GM18507 (cell line): ENCODE results near the gene TMEM107.
"Not testable (repeated sequence)": the region's sequence is repeated elsewhere in the genome, so short reads cannot be mapped to it uniquely, and the experiment has no call there.

Experiments used
- DNase-seq: peaks from one replicate; pipeline ENCODE4 v3.0.0; 2011; ENCODE audit warnings: low read depth; ENCODE audit not compliant: insufficient read length; ENCODE audit errors: extremely low spot score
- FAIRE-seq: peaks from 2 replicates; lab custom pipeline; 2011; peaks lifted over from hg19 to GRCh38; lab: Jason Lieb, UNC

TMEM107 gene

DNA sequence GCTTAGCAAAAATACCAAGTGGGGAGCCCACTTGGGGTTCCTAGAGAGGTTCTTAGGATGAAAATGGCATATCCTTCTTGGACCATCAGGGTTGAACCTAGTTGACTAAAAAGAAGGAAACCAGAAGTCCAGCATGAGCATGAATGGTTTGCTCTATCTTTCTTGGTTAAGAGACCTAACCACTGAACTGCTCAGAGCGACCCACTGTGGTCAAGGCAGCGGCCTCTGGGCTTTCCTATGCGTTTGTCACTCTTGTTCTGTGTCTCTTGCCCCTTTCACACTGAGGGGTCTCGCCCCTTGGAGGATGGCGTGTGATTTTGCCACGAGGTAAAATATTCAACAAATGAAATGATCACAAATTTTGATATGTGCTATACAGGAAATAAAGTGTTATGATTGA, 14.3 kb upstream of the TMEM107 start:
- FAIRE-seq (no peak), DNase-seq (no peak)

DNA sequence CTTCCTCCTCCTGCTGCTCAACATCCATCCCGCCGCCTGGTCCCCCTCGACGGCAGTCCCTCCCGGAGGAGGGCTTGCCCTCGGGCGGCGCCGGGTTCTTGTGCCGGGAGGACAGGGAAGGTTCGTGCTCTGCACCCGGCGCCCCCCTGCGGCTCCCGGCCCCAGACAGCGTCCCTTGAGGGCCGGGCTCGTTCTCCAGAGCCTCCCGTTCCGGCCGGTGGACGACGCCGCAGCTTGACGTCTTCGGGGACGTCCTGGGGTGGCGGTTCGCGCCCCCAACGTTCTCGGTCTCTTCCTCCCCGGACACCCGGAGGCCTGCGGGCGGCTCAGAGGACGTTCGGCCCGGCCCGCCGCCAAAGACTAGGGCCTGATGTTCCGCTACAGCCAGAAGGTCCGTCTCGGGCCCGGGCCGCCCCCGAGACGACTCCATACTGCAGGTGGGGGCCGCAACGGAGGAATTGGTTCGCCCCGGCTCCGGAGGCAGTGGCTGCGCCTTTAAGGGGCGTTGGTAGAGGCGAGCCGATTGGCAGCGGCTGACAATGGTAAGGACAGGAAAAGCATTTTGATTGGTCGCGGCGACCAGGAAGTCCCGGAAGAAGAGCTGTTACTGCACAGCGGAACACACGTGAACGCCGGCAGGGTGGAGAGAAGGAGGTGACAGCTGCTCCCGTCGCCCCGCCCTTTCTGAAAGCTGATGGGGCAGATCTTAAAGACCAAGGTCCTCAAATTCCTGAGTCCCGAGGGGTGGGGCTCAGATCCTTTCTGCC, 13.7 kb upstream of the TMEM107 start, which contains the start of gene BORCS6:
BORCS6 (minus strand) TSS at position 470 of the 767 bp plus-strand sequence; CDS start at position 430, 40 bp downstream.
- FAIRE-seq (peak; percentile 94), DNase-seq (no peak)

DNA sequence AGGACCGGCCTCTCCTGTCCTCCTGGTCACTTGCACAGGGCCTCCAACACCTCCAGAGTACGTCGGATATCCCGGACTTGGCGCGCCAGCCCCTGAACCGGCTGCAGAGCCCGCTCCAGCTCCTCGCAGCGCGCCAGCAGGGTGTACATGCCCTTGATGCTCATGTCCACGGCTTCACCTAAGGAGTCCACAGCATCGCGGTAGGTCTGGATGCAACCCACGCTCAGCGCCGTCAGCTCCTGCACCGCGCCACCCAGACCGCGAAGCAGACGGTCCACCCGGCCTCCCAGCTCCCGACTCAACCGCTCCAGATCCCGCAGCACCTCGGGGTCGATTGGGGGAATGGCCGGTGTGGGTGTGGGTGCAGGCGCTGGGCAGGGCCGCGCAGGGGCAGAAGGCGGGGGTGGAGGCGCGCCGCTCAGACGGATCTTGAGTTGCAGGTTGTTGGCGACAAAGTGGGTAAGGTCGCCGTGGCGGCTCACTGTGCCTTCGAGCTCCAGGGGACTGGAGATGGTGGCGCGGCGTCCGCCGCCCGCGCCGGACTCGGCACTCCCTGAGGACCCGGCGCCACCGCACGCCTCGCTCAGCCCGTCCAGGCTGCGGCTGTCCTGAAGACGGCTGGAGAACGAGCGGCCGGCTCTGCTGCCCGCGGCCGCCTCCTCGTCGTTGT, 13.0 kb upstream of the TMEM107 start:
- DNase-seq (no peak), FAIRE-seq (no peak)

DNA sequence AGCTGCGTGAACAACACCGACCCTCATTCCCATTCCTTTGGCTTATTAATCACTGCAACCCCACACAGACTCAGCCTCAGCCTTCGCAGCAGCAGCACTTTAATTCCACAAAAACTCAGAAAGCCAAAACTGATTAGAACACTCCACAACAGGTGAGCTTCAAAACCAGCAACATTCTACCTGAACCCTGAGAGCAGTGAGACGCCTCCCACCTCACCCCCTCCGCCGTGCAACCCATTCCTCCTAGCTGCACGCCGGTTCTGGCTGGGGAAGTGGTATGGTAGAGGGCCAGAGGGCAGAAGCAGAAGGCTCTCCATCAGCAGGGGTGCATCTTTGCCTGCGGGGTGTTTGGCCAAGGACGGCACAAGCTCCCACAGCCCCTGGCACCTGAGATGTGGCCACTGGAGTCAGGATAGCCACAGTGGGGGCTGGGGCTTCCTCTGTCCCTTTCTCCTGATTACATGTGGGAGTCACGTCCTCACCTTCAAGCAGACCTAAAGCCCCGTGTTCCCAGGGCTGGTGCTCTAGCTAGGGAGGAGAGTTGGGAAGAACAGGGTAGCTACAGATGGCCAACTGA, 12.2 kb upstream of the TMEM107 start:
- DNase-seq, result no peak
- no peak for FAIRE-seq

DNA sequence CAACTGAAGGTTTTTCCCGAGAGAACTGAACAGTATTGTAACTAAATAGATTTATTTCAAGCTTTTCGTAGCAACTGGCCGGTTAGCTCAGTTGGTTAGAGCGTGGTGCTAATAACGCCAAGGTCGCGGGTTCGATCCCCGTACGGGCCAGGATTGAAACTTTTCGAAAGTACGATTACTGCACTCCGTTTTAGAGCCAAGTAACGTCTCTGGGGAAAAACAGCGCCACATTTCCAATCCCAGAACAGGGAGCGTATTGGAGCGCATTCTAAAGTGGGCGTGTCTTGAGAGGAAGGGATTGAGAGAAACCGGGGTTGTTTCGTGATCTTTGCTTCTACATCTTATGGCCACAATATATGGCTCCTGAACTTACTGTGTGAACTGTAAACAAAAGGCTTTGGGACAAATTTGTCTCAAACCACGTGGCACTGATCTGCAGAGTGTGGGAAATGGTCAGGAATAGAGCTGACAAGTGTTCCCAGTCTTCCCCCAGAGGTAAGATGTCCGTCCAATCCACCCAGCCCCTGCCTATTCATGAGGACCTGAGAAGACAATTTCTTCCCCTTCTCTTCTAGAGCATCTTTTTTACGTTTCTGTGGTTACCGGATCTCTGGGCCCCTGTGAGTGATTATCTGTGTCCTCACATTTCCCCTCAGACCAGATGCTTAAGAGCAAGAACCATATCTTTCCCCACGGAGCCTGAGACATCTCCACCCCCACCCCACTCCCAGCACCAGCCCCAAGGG, 11.5 kb upstream of the TMEM107 start:
- FAIRE-seq (peak; percentile 93), DNase-seq (no peak)

DNA sequence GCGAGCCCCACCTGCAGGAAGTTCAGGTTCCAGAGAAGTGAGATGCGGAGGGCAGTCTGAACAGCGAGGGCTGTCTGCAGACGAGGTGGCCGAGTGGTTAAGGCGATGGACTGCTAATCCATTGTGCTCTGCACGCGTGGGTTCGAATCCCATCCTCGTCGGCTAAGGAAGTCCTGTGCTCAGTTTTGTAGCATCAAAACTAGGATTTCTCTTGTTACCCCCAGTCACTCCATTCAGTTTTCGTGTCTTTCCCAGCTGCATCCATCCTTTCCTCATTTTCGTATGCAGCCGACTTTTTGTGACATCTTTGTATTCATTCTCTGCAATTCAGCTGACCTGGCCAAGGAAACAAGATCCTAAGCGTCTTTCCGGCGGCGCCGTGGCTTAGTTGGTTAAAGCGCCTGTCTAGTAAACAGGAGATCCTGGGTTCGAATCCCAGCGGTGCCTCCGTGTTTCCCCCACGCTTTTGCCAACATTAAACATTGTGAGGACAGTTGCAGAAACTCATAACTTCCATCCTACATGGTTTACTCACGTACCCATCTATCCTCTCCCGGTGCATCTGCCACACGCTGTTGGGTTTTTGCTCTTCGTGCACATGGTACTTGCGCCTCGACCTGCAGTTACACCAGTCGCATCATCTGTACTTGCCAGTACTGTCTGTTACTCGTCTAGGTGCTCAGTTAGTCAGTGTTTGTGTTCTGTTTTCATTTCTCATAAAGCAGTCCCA, 10.8 kb upstream of the TMEM107 start:
- DNase-seq (no peak), FAIRE-seq (no peak)

DNA sequence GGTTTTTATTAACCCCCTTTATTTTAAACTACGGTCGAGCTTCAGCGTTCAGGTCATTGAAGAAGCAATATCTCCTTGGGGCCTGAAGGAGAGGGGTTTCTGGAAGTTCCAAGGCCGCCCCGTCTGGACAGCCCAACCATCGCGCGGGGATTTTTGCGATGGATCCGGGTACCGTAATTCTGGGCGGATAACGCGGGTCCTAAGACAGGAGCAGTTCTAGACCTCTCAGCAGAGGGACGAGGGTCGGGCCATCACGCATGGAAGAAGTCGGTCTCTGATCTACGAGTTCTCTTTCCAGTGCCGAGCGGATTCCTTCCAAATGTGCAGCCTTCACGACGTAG, 10.2 kb upstream of the TMEM107 start:
- no peak for DNase-seq

DNA sequence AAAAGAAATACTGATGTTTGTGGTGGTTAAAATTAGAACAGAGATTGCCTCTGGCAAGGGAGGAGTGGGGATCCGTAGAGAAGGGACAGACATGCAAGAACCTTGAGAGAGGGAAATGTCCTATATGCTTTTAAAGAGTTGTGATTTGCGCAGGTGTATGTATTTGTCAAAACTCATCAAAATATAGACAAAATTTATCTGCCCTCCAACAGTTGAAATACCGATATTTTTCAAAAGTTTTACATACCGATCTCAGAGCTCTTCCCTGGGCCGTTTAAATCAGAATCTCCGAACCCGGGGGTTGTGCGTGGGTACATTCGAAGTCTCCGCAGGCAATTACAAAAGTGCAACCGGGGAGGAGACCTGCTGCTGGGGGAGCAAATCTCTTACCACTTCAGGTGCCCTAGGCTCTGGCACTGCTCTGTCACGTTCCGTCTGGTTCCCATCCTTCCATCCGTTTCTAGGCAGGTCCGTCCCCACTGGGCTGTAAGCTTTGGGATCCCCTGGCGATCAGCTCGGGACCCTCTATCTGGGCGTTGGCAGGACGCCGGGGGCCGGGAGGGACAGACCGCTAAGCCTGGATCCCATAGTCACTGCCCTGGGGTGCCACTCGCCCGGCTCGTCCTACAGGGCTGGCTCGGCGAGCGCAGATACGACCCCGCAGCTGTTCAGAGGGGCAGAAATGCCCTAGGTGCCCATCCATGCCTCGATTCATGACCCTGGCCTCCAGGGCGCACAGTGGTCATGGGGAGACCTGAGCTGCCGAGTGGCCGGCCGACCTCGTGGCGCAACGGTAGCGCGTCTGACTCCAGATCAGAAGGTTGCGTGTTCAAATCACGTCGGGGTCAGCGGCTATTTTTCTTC, 9.6 kb upstream of the TMEM107 start:
- FAIRE-seq (peak; percentile 78), DNase-seq (no peak)

More for the DNA sequence above, 10.2 kb upstream of the TMEM107 start:
- FAIRE-seq, result no peak

DNA sequence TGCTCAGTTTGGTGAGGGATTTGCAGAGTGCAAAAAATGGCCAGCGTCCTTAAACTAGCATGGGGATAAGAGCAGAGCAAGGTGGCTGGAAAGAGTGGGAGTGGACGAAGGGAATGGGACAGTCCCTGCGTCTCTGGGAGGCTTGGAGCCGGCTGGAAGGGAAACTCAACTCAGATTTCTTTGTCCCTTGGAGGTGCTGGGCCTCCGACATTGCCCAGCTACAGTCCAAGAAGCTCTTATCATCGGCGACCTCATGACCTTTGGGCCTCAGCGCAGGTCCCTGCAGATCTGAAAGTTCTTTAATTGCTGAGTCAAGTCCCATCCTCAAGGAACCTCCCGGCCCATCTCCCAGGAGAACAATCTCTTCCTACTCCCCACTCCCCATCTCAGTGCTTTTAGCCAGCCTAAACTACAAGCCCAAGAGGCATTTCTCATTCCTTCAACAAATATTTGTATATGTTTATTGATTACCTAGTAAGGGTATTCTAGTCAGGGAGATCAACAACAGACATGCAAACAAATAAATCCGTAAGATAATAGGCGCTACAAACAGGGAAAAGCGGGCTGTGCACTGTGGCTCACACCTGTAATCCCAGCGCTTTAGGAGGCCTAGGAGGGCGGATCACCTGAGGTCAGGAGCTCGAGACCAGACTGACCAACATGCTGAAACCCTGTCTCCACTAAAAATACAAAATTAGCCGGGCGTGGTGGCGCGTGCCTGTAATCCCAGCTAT, 985 bp upstream of the TMEM107 start:
- no peak for FAIRE-seq

DNA sequence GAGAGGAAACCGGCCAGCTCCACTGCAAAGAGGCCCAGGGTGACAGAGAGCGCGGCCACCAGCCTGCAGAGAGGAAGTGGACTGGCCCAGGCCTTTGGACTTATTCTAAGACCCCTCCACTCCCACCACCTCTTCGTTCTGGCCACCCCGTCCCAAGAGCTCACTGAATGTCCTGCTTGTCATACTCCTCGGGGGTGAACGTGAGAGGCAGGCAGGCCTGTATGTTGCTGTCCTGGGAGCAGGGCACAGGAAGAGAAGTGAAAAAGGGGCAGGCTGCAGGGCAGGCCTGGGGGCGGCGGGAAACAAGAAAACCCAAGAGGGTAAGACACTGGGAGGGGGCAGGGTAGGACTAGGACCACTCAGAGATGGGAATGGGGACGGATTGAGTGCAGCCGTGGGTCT, 384 bp downstream of the TMEM107 start:
- no peak for DNase-seq

More for the DNA sequence above, 985 bp upstream of the TMEM107 start:
- DNase-seq, result no peak

DNA sequence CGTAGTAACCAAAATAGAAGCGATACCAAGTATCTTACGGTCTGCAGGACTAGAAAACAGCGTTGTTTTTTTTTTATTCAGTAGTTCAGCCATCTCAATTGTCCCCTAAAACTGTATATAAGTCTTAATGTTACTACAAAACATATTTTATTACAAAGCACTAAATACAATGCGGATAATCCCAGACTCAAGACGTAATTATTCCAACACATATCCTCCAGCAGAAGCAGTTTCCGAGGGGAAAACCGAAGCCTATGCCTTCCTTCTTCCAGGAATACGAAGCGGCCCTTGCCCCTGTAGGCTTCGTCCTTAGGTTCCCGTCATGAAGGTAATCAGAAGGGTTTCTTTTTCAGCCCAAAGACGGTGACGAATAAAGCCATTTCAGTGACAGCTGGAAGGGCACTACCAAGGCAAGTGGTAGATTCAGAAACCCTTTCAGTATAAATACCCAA, 2.3 kb downstream of the TMEM107 start:
- FAIRE-seq (no peak), DNase-seq (no peak)

More for the DNA sequence above, 384 bp downstream of the TMEM107 start:
- no peak for FAIRE-seq

DNA sequence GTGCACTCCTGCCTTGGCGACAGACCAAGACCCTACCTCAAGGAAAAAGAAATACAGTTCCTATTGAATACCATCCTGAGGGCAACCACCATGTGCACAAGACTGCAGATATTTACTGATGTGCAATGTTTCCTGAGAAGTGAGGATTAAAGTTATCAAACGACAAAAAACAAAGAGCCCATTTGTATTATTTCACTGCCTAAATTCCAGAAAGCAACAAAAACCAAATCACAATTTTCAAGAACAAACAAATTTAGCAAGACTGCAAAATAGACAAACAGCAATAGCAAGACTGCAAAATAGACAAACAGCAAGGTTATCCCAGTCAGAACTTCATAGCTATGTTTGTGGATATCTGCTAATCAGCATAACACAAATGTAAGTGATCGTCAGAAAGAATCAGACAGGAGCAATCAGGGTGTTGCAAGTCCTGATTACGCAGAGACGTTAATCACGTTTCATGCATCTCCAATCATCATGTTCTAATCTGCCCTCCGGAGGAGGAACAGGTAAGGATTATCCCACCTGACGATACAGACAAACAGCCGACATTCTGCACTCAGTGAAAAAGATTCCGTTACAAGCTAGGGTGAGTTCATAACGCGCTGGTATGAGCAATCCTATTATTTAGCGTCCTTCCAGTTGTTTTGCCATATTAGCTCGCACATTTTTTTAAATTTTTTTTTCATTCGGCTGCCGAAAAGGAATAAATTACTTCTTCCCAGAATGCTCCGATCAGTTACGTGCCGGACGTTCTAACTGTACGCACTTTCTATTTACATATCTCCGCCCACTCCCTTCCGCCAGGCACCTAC, 2.9 kb downstream of the TMEM107 start:
- FAIRE-seq (peak; percentile 82), DNase-seq (no peak)

DNA sequence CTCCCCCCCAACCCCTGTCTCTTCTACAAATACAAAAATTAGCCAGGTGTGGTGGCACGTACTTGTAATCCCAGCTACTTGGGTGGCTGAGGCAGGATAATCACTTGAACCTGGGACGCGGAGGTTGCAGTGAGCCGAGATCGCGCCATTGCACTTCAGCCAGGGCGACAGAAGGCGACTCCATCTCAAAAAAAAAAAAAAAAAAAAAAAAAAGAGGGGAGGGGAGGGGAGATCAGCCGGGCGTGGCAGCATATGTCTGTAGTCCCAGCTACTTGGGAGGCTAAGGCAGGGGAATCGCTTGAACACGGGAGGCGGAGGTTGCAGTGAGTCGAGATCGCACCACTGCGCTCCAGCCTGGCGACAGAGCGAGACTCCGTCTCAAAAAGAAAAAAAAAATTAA, 6.0 kb downstream of the TMEM107 start:
- DNase-seq, FAIRE-seq: not testable (repeated sequence)

DNA sequence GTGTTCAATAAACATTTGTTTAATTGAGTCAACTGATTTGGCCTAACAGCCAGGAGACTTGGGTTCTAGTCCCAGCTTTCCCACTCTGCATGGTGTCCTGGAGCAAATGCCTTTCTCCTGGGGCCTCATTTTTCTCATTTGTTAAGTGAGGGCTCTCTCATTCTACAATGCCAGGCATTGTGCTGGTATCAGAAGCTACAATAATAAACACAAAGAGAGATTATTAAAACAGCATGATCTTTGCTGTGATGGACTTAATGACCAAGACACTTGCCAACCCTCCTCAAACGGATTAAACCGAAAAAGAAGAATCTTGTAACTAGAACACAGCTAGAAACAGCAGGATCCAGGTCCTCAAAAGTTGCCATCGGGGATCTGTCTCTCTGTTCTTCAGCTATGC, 8.7 kb downstream of the TMEM107 start:
- FAIRE-seq, result no peak

DNA sequence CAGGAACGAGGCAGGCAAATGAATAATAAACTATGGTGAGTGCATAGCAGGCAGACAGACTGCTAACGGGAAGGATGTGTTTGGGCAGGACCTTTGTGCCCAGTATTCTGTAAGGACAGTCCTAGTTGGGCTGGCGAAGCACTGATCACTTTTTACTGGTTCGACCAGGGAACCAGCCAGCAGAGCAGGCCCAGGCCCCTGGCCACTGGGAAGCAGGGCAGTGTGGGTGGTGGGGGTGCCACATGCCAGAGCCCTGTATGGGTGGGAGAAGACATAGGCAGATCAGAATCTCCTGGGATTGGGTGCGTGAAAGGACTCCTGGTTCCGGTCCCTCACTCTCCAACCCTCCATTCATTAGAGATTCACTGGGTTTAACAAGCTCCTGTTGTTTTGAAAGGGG, 9.4 kb downstream of the TMEM107 start:
- FAIRE-seq, result no peak
- no peak for DNase-seq

More for the DNA sequence above, 8.7 kb downstream of the TMEM107 start:
- no peak for DNase-seq

DNA sequence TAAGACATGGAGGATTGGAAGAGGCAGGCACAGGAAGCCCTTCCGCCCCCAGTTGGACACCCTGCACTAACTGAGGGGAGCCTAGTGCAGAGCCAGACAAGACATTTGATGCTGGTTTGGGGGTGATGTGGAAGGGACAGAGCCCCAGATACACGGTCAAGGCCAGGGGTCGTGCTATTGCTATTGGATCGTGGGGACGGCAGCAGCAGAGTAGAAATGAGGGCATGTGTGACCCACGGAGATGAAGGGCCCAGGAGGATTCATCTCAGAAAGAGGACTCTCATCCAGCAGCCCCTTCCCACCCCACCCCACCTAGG, 11.4 kb downstream of the TMEM107 start:
- no peak for FAIRE-seq
- no peak for DNase-seq
